Smooth muscle cell (in vitro differentiated cells): ENCODE measurements around the gene ZBP1. TPM values are rescaled to one million over a fixed set of nuclear protein-coding genes. Genes with fewer than 3 reads are reported as not detected.
A peak's percentile ranks its signal among the peaks of the same experiment; 100 is the strongest.

Experiments
- DNase-seq: peaks from one replicate; lab custom pipeline; 2025; ENCODE audit not compliant: unreplicated experiment; lab: John Stamatoyannopoulos, UW
- H2AFZ ChIP-seq: fragments of 200-600 bp; sonication (generic); 2 replicates; pipeline ENCODE4 v1.6.0; 2016; ENCODE audit warnings: antibody characterized with exemption, low read depth, mild to moderate bottlenecking
- H3F3A ChIP-seq: fragments of 200-600 bp; sonication (generic); 2 replicates; pipeline ENCODE4 v1.6.0; 2017; ENCODE audit warnings: antibody characterized with exemption, low read depth
- H3K27ac ChIP-seq: fragments of 200-600 bp; sonication (generic); 2 replicates; pipeline ENCODE4 v1.5.1; 2016; ENCODE audit warnings: low read depth, mild to moderate bottlenecking
- H3K27me3 ChIP-seq: fragments of 200-600 bp; sonication (generic); 2 replicates; pipeline ENCODE4 v1.6.1; 2016; ENCODE audit warnings: low read depth, mild to moderate bottlenecking
- H3K36me3 ChIP-seq: fragments of 200-600 bp; sonication (generic); 2 replicates; pipeline ENCODE4 v1.5.1; 2016; ENCODE audit warnings: low read depth
- H3K4me1 ChIP-seq: fragments of 200-600 bp; sonication (generic); 2 replicates; pipeline ENCODE4 v1.5.1; 2016; ENCODE audit warnings: low read depth
- H3K4me2 ChIP-seq: fragments of 200-600 bp; sonication (generic); 2 replicates; pipeline ENCODE4 v1.6.0; 2016; ENCODE audit warnings: mild to moderate bottlenecking
- H3K4me3 ChIP-seq: fragments of 200-600 bp; sonication (generic); 2 replicates; pipeline ENCODE4 v1.5.1; 2016; ENCODE audit warnings: mild to moderate bottlenecking
- H3K79me2 ChIP-seq: fragments of 200-600 bp; sonication (generic); 2 replicates; pipeline ENCODE4 v1.6.0; 2016; ENCODE audit warnings: low read depth, mild to moderate bottlenecking
- H3K9ac ChIP-seq: fragments of 200-600 bp; sonication (generic); 2 replicates; pipeline ENCODE4 v1.6.0; 2016; ENCODE audit warnings: low read depth
- H3K9me3 ChIP-seq: fragments of 200-600 bp; sonication (generic); replicated peaks from 2 replicates; pipeline ENCODE4 v1.5.1; 2016; ENCODE audit warnings: low read depth
- H4K20me1 ChIP-seq: fragments of 200-600 bp; sonication (generic); 2 replicates; pipeline ENCODE4 v1.6.0; 2016; ENCODE audit warnings: low read depth
- WGBS: methylation state at CpG from one replicate; pipeline ENCODE4 v1.1.7; 2016; ENCODE audit warnings: low lambda C conversion rate; 5-methylcytosine and 5-hydroxymethylcytosine counted together
- polyA plus RNA-seq: library from polyadenylated mRNA; unstranded; fragments of >200 nt; fragmentation: Nextera tagmentation; extraction: Ambion mirVana; gene quantifications from 2 replicates; pipeline ENCODE4 v1.2.1, GENCODE V29; 2016
- total RNA-seq: library from RNA; depleted of rRNA; stranded (reverse); fragments of >200 nt; gene quantifications from 2 replicates; pipeline ENCODE4 v1.2.3, GENCODE V29; 2014
- TF ChIP-seq, protein P1 (sequence below): fragments of 200-600 bp; sonication (generic); IDR thresholded peaks from 2 replicates; pipeline ENCODE4 v1.5.1; 2017; ENCODE audit warnings: borderline replicate concordance, mild to moderate bottlenecking, antibody characterized with exemption; ENCODE audit not compliant: insufficient read depth, poor library complexity, severe bottlenecking

Gene ZBP1
- total and polyA plus RNA-seq, 2 experiments from 2014 or later = not detected

GRCh38 chr20:57583289-57584257 lies 36.7 kb downstream of the ZBP1 start:
- Histone ChIP-seq H4K20me1 (no peaks in the 10 kb centered on the region), H3K36me3 (no peaks in the 10 kb centered on the region), H3K4me3 (no peak overlapping the region), H3K4me2 (peak overlapping the region; percentile 77), H3K27me3 (peaks cover 13% of the 10 kb centered on the region), H3K27ac (peak overlapping the region; percentile 69), H3K79me2 (no peaks in the 10 kb centered on the region), H3K9me3 (no peaks in the 10 kb centered on the region), H3K9ac (no peak overlapping the region), H2AFZ (peak overlapping the region; percentile 21), H3K4me1 (no peaks in the 10 kb centered on the region), H3F3A (peaks cover 5% of the 10 kb centered on the region)
- TF ChIP-seq, protein P1, sequence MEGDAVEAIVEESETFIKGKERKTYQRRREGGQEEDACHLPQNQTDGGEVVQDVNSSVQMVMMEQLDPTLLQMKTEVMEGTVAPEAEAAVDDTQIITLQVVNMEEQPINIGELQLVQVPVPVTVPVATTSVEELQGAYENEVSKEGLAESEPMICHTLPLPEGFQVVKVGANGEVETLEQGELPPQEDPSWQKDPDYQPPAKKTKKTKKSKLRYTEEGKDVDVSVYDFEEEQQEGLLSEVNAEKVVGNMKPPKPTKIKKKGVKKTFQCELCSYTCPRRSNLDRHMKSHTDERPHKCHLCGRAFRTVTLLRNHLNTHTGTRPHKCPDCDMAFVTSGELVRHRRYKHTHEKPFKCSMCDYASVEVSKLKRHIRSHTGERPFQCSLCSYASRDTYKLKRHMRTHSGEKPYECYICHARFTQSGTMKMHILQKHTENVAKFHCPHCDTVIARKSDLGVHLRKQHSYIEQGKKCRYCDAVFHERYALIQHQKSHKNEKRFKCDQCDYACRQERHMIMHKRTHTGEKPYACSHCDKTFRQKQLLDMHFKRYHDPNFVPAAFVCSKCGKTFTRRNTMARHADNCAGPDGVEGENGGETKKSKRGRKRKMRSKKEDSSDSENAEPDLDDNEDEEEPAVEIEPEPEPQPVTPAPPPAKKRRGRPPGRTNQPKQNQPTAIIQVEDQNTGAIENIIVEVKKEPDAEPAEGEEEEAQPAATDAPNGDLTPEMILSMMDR = no peak
- 92% methylated on average over 18 of the region's 18 CpGs for WGBS
- no peak for DNase-seq

DNA sequence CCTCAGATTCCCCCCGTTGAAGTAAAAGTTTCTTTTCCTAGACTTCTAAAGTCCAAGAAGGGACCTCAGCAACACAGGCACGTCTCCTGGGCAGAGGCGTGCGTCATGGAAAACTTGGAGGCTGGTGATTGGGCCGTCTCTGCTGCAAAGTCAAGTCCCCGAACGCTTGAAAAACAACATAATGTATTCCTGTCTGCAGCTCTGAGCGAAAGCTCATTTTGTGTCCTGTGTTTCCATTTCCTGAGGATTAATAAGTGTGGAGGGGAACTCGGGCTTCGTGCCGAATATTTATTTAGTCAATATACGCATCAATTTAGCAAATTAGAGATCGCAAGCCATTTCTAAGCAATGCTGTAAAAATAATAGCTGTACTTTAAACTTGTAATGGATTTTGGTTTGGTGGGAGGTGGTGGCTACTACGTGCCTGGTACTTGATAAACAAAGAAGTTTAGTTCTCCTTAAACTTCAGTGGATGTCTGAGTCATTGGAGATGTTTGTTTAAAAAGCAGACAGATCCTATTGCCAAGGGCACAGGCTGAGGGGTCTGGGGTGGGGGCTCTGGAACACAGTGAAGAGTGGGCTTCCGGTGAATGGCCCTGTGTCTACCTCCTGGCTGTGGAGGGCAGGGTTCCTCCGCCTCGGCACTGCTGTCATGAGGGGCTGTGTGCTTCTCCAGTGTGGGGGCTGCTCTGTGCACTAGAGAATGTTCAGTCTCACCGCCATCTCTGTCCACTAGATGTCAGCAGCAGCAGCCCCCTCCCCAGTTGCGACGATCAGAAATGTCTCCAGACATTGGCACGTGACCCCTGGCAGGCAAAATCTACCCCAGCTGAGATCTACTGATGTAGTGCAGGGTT lies 37.6 kb downstream of the ZBP1 start:
- Histone ChIP-seq H3K9me3 (no peaks in the 10 kb centered on the region), H3K79me2 (no peaks in the 10 kb centered on the region), H3K27ac (peak overlapping the region; percentile 69), H3K4me2 (peak overlapping the region; percentile 77), H4K20me1 (no peaks in the 10 kb centered on the region), H3K4me3 (peak overlapping the region; percentile 11), H3K27me3 (peaks cover 16% of the 10 kb centered on the region), H3K36me3 (no peaks in the 10 kb centered on the region), H3K9ac (peak overlapping the region; percentile 8), H3F3A (peaks cover 5% of the 10 kb centered on the region), H2AFZ (peak overlapping the region; percentile 21), H3K4me1 (no peaks in the 10 kb centered on the region)
- DNase-seq = no peak
- WGBS = 46% methylated on average over 21 of the region's 21 CpGs
- TF ChIP-seq, protein P1 = peak; percentile 38

DNA sequence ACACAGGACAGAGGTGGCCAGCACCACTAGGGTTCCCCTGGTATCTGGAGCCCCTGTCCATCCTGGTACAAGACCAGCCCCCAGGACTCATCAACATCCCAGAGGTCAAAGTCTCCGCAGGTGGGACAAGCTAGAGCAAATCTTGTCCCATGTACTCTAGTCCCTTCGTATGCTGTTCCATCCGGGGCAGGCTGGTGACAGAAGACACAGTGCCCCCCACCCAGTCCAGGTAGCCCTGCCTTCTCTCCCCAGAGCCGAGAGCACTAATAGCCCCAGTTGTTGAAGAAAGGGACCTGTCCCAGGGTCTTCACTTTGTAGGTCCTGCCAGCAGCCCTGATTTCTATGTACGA lies 38.2 kb downstream of the ZBP1 start:
- Histone ChIP-seq H2AFZ (peak overlapping the region; percentile 21), H3K36me3 (no peaks in the 10 kb centered on the region), H3K79me2 (no peaks in the 10 kb centered on the region), H3F3A (peaks cover 5% of the 10 kb centered on the region), H4K20me1 (no peaks in the 10 kb centered on the region), H3K4me1 (no peaks in the 10 kb centered on the region), H3K27ac (peak overlapping the region; percentile 69), H3K9ac (no peak overlapping the region), H3K4me2 (peak overlapping the region; percentile 77), H3K27me3 (peaks cover 16% of the 10 kb centered on the region), H3K9me3 (no peaks in the 10 kb centered on the region), H3K4me3 (no peak overlapping the region)
- DNase-seq = no peak
- TF ChIP-seq, protein P1 = no peak
- 96% methylated on average over 5 of the region's 5 CpGs for WGBS
